ENCODE results near the gene DCAF5. TPM values are rescaled to one million over a fixed set of nuclear protein-coding genes. Genes with fewer than 3 reads are reported as not detected.
"Not testable (repeated sequence)": the region's sequence is repeated elsewhere in the genome, so short reads cannot be mapped to it uniquely, and the experiment has no call there.

The DCAF5 gene
- total RNA-seq, 4 donors from 2014 or later: 25.1 to 70.3 (median 42.7) TPM

DNA sequence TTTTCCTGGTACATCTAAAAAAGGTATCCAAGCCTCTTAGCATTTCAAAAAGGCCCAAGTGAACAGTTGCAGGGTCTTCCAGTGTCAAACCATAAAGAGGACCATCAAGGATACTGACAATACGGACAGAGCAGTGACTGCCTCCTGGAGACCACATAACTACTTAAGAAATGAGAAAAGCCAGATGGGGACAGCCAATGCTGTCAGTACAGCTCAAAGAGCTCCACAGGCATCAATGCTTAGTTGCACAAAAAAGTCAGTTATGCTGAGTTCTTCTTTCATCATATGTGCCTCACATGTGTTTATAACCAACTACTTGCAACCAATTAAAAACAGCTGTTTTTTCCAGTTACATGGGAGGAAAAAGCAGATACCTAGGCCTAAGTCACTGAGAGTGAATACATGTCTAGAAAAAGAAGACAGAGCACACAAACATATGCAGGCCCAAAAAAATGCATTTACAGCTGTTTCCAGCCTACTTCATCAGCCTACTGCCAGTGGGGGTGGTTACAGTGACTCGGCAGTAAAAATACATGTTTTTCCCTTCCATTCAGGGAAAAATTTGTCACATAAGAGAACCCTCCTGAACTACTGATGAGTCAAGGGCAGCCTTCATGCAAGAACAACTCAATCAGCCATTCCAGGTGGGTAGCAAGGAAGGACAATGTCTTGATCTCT, 84.0 kb downstream of the DCAF5 start:
- H3K27me3 ChIP-seq: no peaks in the 10 kb centered on the region
- 60 to 76% methylated on average over 2 of the region's 2 CpGs for WGBS, 2 donors (ENCODE audit: low coverage in 1 of 2)
- TF ChIP-seq, protein P1, sequence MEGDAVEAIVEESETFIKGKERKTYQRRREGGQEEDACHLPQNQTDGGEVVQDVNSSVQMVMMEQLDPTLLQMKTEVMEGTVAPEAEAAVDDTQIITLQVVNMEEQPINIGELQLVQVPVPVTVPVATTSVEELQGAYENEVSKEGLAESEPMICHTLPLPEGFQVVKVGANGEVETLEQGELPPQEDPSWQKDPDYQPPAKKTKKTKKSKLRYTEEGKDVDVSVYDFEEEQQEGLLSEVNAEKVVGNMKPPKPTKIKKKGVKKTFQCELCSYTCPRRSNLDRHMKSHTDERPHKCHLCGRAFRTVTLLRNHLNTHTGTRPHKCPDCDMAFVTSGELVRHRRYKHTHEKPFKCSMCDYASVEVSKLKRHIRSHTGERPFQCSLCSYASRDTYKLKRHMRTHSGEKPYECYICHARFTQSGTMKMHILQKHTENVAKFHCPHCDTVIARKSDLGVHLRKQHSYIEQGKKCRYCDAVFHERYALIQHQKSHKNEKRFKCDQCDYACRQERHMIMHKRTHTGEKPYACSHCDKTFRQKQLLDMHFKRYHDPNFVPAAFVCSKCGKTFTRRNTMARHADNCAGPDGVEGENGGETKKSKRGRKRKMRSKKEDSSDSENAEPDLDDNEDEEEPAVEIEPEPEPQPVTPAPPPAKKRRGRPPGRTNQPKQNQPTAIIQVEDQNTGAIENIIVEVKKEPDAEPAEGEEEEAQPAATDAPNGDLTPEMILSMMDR (IDR thresholded peaks at IDR 0.05): no peak
- TF ChIP-seq POLR2A (IDR thresholded peaks at IDR 0.05) (no peak), EP300 (IDR thresholded peaks at IDR 0.05; ENCODE audit: low read depth) (no peak), POLR2AphosphoS5 (IDR thresholded peaks at IDR 0.05) (no peak)
- peaks cover 0 to 8% (median 3%) of the 10 kb centered on the region in 4 donors for H3K4me1 ChIP-seq
- peak overlapping the region in 1 of 4 donors; percentile 29 for H3K27ac ChIP-seq
- DNase-seq: no peak
- in situ Hi-C loops (cut with MboI; ENCODE audit: low pct_ligation_motif_present in 1 of 4, low pct_unique_long_range_greater_than_20kb in 1 of 4, low sequenced_read_pairs in 3 of 4): no loop called here
- peaks cover 0 to 10% (median 4%) of the 10 kb centered on the region in 4 donors for H3K36me3 ChIP-seq
- intact Hi-C loops (cut with DNase I; ENCODE audit: low total_unique reads): no loop called here
- H3K9me3 ChIP-seq: no peaks in the 10 kb centered on the region
- no peak overlapping the region for H3K4me3 ChIP-seq

DNA sequence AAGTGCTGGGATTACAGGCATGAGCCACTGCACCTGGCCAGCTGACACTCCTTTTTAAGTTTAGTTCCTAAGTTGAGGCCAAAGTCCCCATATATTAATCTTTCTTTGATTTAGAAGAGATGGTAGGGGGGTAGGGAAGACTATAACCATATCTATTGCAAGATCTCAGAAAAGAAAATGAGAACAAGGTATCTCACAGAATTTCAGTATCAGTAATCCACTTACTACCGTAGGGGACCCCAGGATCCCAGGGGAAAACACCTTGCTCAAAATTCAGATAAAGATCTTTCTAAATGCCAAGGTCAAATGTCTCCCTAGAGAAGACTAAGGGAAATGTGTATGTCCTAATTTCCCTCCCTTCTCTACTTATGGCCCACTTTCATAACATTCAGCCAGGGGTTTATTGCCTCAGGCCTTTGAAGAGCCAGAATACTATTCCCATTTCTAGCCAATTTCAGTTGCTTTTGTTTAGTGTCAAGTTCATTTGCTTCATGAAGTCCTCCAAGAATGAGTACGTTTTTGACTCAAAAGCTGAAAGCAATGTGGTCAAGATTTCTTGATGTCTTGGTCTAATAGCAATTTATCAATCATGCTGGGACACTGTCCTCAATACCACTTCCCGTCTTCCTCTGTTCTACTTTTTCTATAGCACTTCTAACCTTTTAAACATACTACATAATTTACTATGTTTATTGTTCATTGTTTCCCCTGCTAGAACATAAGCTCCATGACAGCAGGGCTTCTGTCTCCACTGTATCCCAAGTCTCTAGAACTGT, 86.3 kb downstream of the DCAF5 start:
- in situ Hi-C loops (cut with MboI; ENCODE audit: low pct_ligation_motif_present in 1 of 4, low pct_unique_long_range_greater_than_20kb in 1 of 4, low sequenced_read_pairs in 3 of 4) (no loop called here), intact Hi-C loops (cut with DNase I; ENCODE audit: low total_unique reads) (no loop called here)
- Histone ChIP-seq H3K36me3 (peaks cover 0 to 8% (median 2%) of the 10 kb centered on the region in 4 donors), H3K27ac (no peak overlapping the region), H3K9me3 (no peaks in the 10 kb centered on the region), H3K4me1 (peaks cover 0 to 8% (median 3%) of the 10 kb centered on the region in 4 donors), H3K27me3 (no peaks in the 10 kb centered on the region), H3K4me3 (no peak overlapping the region)
- WGBS, 2 donors (ENCODE audit: low coverage in 1 of 2): 82 to 89% methylated on average over 3 of the region's 3 CpGs
- TF ChIP-seq EP300 (IDR thresholded peaks at IDR 0.05; ENCODE audit: low read depth) (no peak), POLR2AphosphoS5 (IDR thresholded peaks at IDR 0.05) (no peak)
- TF ChIP-seq, protein P1 (IDR thresholded peaks at IDR 0.05): no peak
- no peak for DNase-seq

DNA sequence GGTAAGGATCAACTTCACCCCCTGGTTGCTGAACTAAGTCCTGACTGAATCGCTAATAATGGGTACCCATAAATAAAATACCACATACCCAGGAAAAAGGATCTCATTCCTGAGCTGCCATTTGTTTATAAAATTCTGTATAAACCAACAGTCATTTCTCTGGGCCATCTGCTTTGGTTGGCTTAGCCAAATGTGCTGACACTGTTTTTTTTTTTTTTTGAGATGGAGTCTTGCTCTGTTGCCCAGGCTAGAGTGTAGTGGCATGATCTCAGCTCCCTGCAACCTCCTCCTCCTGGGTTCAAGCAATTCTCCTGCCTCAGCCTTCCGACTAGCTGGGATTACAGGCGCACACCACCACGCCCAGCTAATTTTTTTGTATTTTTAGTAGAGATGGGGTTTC, 87.0 kb downstream of the DCAF5 start:
- in situ Hi-C loops (cut with MboI; ENCODE audit: low pct_ligation_motif_present in 1 of 4, low pct_unique_long_range_greater_than_20kb in 1 of 4, low sequenced_read_pairs in 3 of 4); H3K4me1 ChIP-seq; intact Hi-C loops (cut with DNase I; ENCODE audit: low total_unique reads); H3K27me3 ChIP-seq; H3K4me3 ChIP-seq; H3K27ac ChIP-seq; H3K9me3 ChIP-seq; DNase-seq: not testable (repeated sequence)
- peaks cover 0 to 12% (median 5%) of the 10 kb centered on the region in 4 donors for H3K36me3 ChIP-seq
- WGBS, 2 donors (ENCODE audit: low coverage in 1 of 2): 94 to 100% methylated on average over 3 to 4 of the region's 4 CpGs

DNA sequence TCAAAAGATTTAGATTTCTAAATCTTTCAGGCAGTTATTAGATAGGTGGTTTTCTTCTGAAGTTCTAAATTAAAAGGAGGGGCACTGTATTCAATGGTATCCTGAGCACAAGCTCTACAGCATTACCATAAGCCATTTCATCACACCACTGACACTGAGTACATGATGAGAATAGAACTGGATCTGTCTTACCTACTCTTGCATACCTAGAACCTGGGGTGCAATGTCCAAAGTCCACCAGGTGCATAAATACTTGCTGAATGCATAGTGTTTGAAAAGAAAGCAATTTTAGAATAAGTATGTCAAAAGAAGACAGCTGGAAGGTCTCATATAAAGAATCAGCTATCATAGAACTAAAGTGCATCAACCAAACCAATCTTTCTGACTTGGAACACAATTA, 88.3 kb downstream of the DCAF5 start:
- no peak overlapping the region for H3K27ac ChIP-seq
- intact Hi-C loops (cut with DNase I; ENCODE audit: low total_unique reads): no loop called here

More for the DNA sequence above, 88.3 kb downstream of the DCAF5 start:
- in situ Hi-C loops (cut with MboI; ENCODE audit: low pct_ligation_motif_present in 1 of 4, low pct_unique_long_range_greater_than_20kb in 1 of 4, low sequenced_read_pairs in 3 of 4): no loop called here
- Histone ChIP-seq H3K27me3 (no peaks in the 10 kb centered on the region), H3K36me3 (peaks cover 0 to 14% (median 6%) of the 10 kb centered on the region in 4 donors), H3K4me1 (peaks cover 0 to 9% (median 4%) of the 10 kb centered on the region in 4 donors), H3K9me3 (no peaks in the 10 kb centered on the region), H3K4me3 (no peak overlapping the region)
- no peak for DNase-seq
- no peak for TF ChIP-seq POLR2AphosphoS5 (IDR thresholded peaks at IDR 0.05)
- TF ChIP-seq, protein P1 (IDR thresholded peaks at IDR 0.05): no peak
- no peak for TF ChIP-seq EP300 (IDR thresholded peaks at IDR 0.05; ENCODE audit: low read depth)
- TF ChIP-seq POLR2A (IDR thresholded peaks at IDR 0.05): no peak

Measured in transverse colon (tissue), 4 donors.